SK-N-SH (cell line): ENCODE results near the gene SLC2A9. TPM values are rescaled to one million over a fixed set of nuclear protein-coding genes. Genes with fewer than 3 reads are reported as not detected.

Source experiments
- CTCF ChIA-PET: fragments of 300-600, 350-600 bp; formaldehyde crosslinking; extraction: SDS; loops from one replicate; lab custom pipeline; 2021; lab: Yijun Ruan, JAX
- POLR2A ChIA-PET: fragments of 350-600 bp; sonication (Branson Sonifier 250); formaldehyde crosslinking; extraction: SDS; loops from one replicate; lab custom pipeline; 2020; ENCODE audit warnings: antibody characterized with exemption, inconsistent platforms; lab: Yijun Ruan, JAX
- DNase-seq: peaks from one replicate; pipeline ENCODE4 v3.0.0; 2012
- H2AFZ ChIP-seq: fragments of 200-600 bp; sonication (generic); 2 replicates; pipeline ENCODE4 v1.8.1; 2016; ENCODE audit warnings: antibody characterized with exemption, mild to moderate bottlenecking, low read depth
- H3F3A ChIP-seq: fragments of 200-600 bp; sonication (generic); replicated peaks from 2 replicates; pipeline ENCODE3; 2016; ENCODE audit warnings: antibody characterized with exemption, mild to moderate bottlenecking; ENCODE audit not compliant: insufficient read depth
- H3K27ac ChIP-seq, 2 experiments: fragments of 200-500 bp in 1 of 2; fragments of 200-600 bp in 1 of 2; sonication (Bioruptor generic) in 1 of 2; sonication (generic), shearing (Covaris generic) in 1 of 2; 2 replicates each; pipeline versions ENCODE4 v1.5.1 to v1.6.1; 2014 to 2016; ENCODE audit warnings: low read depth in 2 of 2, inconsistent platforms in 1 of 2, low read length in 1 of 2, mild to moderate bottlenecking in 1 of 2, mixed read lengths in 1 of 2
- H3K27me3 ChIP-seq: fragments of 200-600 bp; sonication (generic), shearing (Covaris generic); 2 replicates; pipeline ENCODE4 v1.6.1; 2016; ENCODE audit warnings: mixed run types; ENCODE audit not compliant: insufficient read depth
- H3K36me3 ChIP-seq, 2 experiments: fragments of 200-500 bp in 1 of 2; fragments of 200-600 bp in 1 of 2; sonication (Bioruptor generic) in 1 of 2; sonication (generic) in 1 of 2; replicated peaks in 1 of 2; 2 replicates each; pipeline versions ENCODE3 to v1.5.1; 2014 to 2016; ENCODE audit warnings: low read length in 1 of 2, mild to moderate bottlenecking in 1 of 2; ENCODE audit not compliant: insufficient read depth in 2 of 2, control insufficient read depth in 1 of 2
- H3K4me1 ChIP-seq, 2 experiments: fragments of 200-500 bp in 1 of 2; fragments of 200-600 bp in 1 of 2; sonication (Bioruptor generic) in 1 of 2; sonication (generic), shearing (Covaris generic) in 1 of 2; 2 replicates each; pipeline versions ENCODE4 v1.5.1 to v1.6.1; 2014 to 2016; ENCODE audit warnings: low read depth in 1 of 2, low read length in 1 of 2, mixed run types in 1 of 2; ENCODE audit not compliant: insufficient read depth in 2 of 2, control insufficient read depth in 1 of 2
- H3K4me2 ChIP-seq: fragments of 200-600 bp; sonication (generic), shearing (Covaris generic); 2 replicates; pipeline ENCODE4 v1.6.1; 2017; ENCODE audit warnings: mixed run types
- H3K4me3 ChIP-seq, 2 experiments: fragments of 200-500 bp in 1 of 2; fragments of 200-600 bp in 1 of 2; sonication (Bioruptor generic) in 1 of 2; sonication (generic), shearing (Covaris generic) in 1 of 2; 2 replicates each; pipeline versions ENCODE4 v1.5.1 to v1.8.1; 2014 to 2016; ENCODE audit warnings: low read depth in 2 of 2, inconsistent platforms in 1 of 2, low read length in 1 of 2, mild to moderate bottlenecking in 1 of 2, mixed read lengths in 1 of 2, moderate library complexity in 1 of 2
- H3K79me2 ChIP-seq: fragments of 200-600 bp; sonication (generic); 2 replicates; pipeline ENCODE4 v1.8.1; 2017; ENCODE audit warnings: mild to moderate bottlenecking; ENCODE audit not compliant: insufficient read depth
- H3K9ac ChIP-seq: fragments of 200-600 bp; sonication (generic); 2 replicates; pipeline ENCODE4 v1.6.1; 2017; ENCODE audit warnings: mixed run types
- H3K9me2 ChIP-seq: fragments of 200-600 bp; sonication (generic); 2 replicates; pipeline ENCODE4 v1.6.1; 2017; ENCODE audit warnings: mixed run types
- H3K9me3 ChIP-seq: fragments of 200-600 bp; sonication (generic); 2 replicates; pipeline ENCODE4 v1.6.1; 2017; ENCODE audit warnings: mixed run types, mild to moderate bottlenecking, moderate library complexity
- H4K20me1 ChIP-seq: fragments of 200-600 bp; sonication (generic); 2 replicates; pipeline ENCODE4 v1.6.1; 2017; ENCODE audit warnings: mild to moderate bottlenecking, mixed run types; ENCODE audit not compliant: insufficient read depth
- ELF1 ChIP-seq: IDR thresholded peaks from 2 replicates; pipeline ENCODE4 v1.4.0; 2012
- EZH2phosphoT487 ChIP-seq: fragments of 200-600 bp; sonication (generic); IDR thresholded peaks from 2 replicates; pipeline ENCODE4 v1.6.1; 2017; ENCODE audit warnings: low read depth, mixed run types, mild to moderate bottlenecking, antibody characterized with exemption, moderate library complexity, borderline replicate concordance
- FOSL2 ChIP-seq: IDR thresholded peaks from 2 replicates; pipeline ENCODE4 v1.4.0; 2012; ENCODE audit warnings: low read depth, mild to moderate bottlenecking, moderate library complexity, borderline replicate concordance
- FOXM1 ChIP-seq: IDR thresholded peaks from 2 replicates; pipeline ENCODE4 v1.4.0; 2012; ENCODE audit warnings: low read depth, mild to moderate bottlenecking
- IRF3 ChIP-seq: fragments of 150-350 bp; IDR thresholded peaks from 2 replicates; pipeline ENCODE4 v1.6.1; 2016; ENCODE audit warnings: mild to moderate bottlenecking, low read depth, low read length
- JUND ChIP-seq: IDR thresholded peaks from 2 replicates; pipeline ENCODE4 v1.4.0; 2012
- NFIC ChIP-seq: IDR thresholded peaks from 2 replicates; pipeline ENCODE4 v1.4.0; 2012; ENCODE audit warnings: borderline replicate concordance
- NRF1 ChIP-seq: IDR thresholded peaks from 2 replicates; pipeline ENCODE4 v1.6.1; 2012; ENCODE audit warnings: low read depth, mild to moderate bottlenecking, low read length
- PBX3 ChIP-seq: IDR thresholded peaks from 2 replicates; pipeline ENCODE4; 2012
- POLR2AphosphoS5 ChIP-seq: IDR thresholded peaks from 2 replicates; pipeline ENCODE4 v1.6.1; 2012; ENCODE audit warnings: low read depth, low read length
- RAD21 ChIP-seq: IDR thresholded peaks from 2 replicates; pipeline ENCODE4 v1.6.1; 2012; ENCODE audit warnings: mild to moderate bottlenecking, low read length
- REST ChIP-seq: IDR thresholded peaks from 2 replicates; pipeline ENCODE4 v1.6.1; 2012; ENCODE audit warnings: mild to moderate bottlenecking, low read depth, low read length, moderate library complexity
- RXRA ChIP-seq: IDR thresholded peaks from 2 replicates; pipeline ENCODE4 v1.4.0; 2012; ENCODE audit warnings: low read depth, mild to moderate bottlenecking, borderline replicate concordance
- SMC3 ChIP-seq: IDR thresholded peaks from 2 replicates; pipeline ENCODE4 v1.6.1; 2012; ENCODE audit warnings: low read depth, low read length, improper control_type of control experiment
- YY1 ChIP-seq: IDR thresholded peaks from 2 replicates; pipeline ENCODE4 v1.4.0; 2012; ENCODE audit warnings: low read depth, mild to moderate bottlenecking
- WGBS: methylation state at CpG from one replicate; pipeline ENCODE4 v1.1.6; 2017; ENCODE audit warnings: low lambda C conversion rate; 5-methylcytosine and 5-hydroxymethylcytosine counted together
- polyA plus RNA-seq, 3 experiments: library from polyadenylated mRNA; depleted of rRNA; stranded (reverse); fragments of >200 nt; gene quantifications; 2 replicates each; pipeline ENCODE4 v1.2.3, GENCODE V29; 2012
- TF ChIP-seq, protein P1 (sequence below): fragments of 150-350 bp; IDR thresholded peaks from 2 replicates; pipeline ENCODE4 v1.6.1; 2017; ENCODE audit warnings: antibody characterized with exemption, low read length, low read depth, borderline replicate concordance
- TF ChIP-seq, protein P2 (sequence below): fragments of 200-600 bp; sonication (generic); IDR thresholded peaks from 2 replicates; pipeline ENCODE4 v1.6.1; 2017; ENCODE audit warnings: antibody characterized with exemption, mild to moderate bottlenecking, moderate library complexity
- TF ChIP-seq, protein P3 (sequence below): IDR thresholded peaks from 2 replicates; pipeline ENCODE4 v1.4.0; 2012; ENCODE audit warnings: low read depth, borderline replicate concordance

The SLC2A9 gene
- polyA plus RNA-seq, 1 of the 3 experiments (the other 2 are of a cell fraction), result not detected

- POLR2A ChIA-PET, result no interaction called here
Observed at GRCh38 chr4:9937078-9937477, 84.2 kb downstream of the SLC2A9 start.

More at GRCh38 chr4:9937078-9937477, 84.2 kb downstream of the SLC2A9 start:
- H3K9ac ChIP-seq, result no peak overlapping the region
- no peak overlapping the region for H3K4me2 ChIP-seq
- H3K4me3 ChIP-seq, result no peak overlapping the region
- no peaks in the 10 kb centered on the region for H3K36me3 ChIP-seq
- H2AFZ ChIP-seq, result no peak overlapping the region
- H3K79me2 ChIP-seq, result no peaks in the 10 kb centered on the region
- WGBS, result 17% methylated on average over 6 of the region's 6 CpGs
- no peaks in the 10 kb centered on the region for H3K9me2 ChIP-seq
- no peak for TF ChIP-seq REST
- TF ChIP-seq, protein P1, sequence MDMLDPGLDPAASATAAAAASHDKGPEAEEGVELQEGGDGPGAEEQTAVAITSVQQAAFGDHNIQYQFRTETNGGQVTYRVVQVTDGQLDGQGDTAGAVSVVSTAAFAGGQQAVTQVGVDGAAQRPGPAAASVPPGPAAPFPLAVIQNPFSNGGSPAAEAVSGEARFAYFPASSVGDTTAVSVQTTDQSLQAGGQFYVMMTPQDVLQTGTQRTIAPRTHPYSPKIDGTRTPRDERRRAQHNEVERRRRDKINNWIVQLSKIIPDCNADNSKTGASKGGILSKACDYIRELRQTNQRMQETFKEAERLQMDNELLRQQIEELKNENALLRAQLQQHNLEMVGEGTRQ, result no peak
- no peak for TF ChIP-seq FOXM1
- TF ChIP-seq FOSL2, result no peak
- no peak for TF ChIP-seq EZH2phosphoT487
- TF ChIP-seq, protein P2, sequence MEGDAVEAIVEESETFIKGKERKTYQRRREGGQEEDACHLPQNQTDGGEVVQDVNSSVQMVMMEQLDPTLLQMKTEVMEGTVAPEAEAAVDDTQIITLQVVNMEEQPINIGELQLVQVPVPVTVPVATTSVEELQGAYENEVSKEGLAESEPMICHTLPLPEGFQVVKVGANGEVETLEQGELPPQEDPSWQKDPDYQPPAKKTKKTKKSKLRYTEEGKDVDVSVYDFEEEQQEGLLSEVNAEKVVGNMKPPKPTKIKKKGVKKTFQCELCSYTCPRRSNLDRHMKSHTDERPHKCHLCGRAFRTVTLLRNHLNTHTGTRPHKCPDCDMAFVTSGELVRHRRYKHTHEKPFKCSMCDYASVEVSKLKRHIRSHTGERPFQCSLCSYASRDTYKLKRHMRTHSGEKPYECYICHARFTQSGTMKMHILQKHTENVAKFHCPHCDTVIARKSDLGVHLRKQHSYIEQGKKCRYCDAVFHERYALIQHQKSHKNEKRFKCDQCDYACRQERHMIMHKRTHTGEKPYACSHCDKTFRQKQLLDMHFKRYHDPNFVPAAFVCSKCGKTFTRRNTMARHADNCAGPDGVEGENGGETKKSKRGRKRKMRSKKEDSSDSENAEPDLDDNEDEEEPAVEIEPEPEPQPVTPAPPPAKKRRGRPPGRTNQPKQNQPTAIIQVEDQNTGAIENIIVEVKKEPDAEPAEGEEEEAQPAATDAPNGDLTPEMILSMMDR, result no peak
- TF ChIP-seq NFIC, result no peak
- TF ChIP-seq RXRA, result no peak
- no peak for TF ChIP-seq ELF1
- no peak for TF ChIP-seq SMC3
- TF ChIP-seq PBX3, result no peak
- TF ChIP-seq RAD21, result no peak
- TF ChIP-seq IRF3, result no peak
- TF ChIP-seq YY1, result no peak
- TF ChIP-seq JUND, result no peak
- TF ChIP-seq NRF1, result no peak
- TF ChIP-seq, protein P3, sequence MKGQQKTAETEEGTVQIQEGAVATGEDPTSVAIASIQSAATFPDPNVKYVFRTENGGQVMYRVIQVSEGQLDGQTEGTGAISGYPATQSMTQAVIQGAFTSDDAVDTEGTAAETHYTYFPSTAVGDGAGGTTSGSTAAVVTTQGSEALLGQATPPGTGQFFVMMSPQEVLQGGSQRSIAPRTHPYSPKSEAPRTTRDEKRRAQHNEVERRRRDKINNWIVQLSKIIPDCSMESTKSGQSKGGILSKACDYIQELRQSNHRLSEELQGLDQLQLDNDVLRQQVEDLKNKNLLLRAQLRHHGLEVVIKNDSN, result no peak
- no peak for TF ChIP-seq POLR2AphosphoS5
- H3F3A ChIP-seq, result no peaks in the 10 kb centered on the region
- H3K9me3 ChIP-seq, result no peaks in the 10 kb centered on the region
- no peak for DNase-seq
- H3K27ac ChIP-seq, result no peak overlapping the region
- no peaks in the 10 kb centered on the region for H3K27me3 ChIP-seq
- H4K20me1 ChIP-seq, result no peaks in the 10 kb centered on the region
- peaks cover 0 to 7% of the 10 kb centered on the region in 2 experiments; a peak in 1 of 4 replicates for H3K4me1 ChIP-seq
- CTCF ChIA-PET, result no interaction called here
